Tongue (tissue), 2 donors: ENCODE data around the gene ZNF579. TPM values are rescaled to one million over a fixed set of nuclear protein-coding genes. Genes with fewer than 3 reads are reported as not detected.
"Not testable (repeated sequence)": the region's sequence is repeated elsewhere in the genome, so short reads cannot be mapped to it uniquely, and the experiment has no call there.

ENCODE experiments used
- DNase-seq: peaks from one replicate; pipeline ENCODE4 v3.0.0-alpha.2; 2015
- total RNA-seq: library from RNA; depleted of rRNA; stranded (reverse); fragments of >200 nt; gene quantifications from one replicate; pipeline ENCODE4 v1.2.3, GENCODE V29; 2014

Gene ZNF579
- total RNA-seq, 1 donor from 2014 or later = 4.1 TPM

DNA sequence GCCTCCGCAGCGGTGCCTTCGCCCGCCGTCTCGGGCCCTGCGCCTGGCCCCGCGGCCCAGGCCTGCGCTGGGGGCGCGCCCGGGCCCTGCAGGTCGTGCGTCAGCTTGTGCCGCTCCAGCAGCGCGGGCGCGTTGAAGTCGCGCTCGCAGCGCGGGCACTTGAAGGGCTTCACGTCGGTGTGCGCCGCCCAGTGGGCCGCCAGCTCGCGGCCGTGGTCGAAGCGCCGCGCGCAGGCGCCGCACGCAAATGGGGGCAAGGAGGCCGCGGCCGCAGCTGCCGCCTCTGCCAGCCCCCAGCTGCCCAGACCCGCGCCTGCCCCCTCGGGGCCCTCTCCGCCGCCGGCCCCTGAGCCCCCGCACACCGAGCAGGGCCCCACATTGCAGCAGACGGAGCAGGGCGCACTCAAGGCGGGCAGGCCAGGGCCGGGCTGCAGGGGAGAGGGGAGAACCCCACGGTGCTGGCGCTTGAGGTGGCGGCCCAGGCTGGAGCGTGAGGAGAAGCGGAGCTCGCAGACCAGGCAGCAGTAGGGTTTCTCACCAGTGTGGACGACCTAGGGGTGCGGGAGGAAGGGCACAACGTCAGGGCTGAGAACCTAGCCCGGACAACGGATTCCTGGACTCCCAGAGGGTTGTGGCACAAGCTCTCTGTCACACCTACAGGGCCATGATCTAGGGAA, 12.6 kb upstream of the ZNF579 start:
- no peak for DNase-seq

DNA sequence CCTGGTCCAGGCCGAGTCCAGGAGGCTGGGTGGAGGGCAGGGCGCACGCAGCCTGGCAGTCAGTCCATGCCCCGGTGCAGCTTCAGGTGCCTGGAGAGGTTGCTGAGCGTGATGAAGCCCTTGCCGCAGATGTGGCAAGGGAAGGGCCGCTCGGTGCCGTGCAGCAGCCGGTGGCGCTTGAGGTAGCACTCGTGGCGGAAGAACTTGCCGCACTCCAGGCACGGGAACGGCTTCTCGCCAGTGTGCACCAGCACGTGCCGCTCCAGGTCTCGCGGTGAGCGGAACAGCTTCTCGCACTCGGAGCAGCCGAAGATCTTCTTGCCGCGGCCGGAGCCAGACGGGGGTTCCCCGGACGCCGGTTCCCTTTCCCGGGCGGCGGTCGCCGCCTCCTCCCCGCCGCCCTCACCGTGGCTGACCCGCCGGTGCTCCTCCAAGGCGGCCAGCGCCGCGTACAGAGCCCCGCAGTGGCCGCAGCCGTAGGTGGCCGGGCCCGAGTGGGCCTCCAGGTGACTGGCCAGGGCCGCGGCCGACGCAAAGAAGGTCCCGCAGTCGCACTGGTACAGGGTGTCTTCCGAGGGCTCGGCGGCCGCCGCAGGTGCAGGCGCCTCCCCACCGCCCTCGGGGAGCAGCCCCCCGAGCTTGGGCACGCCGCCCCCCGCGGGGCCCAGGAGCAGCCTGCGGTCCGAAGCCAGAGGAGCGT, 11.9 kb upstream of the ZNF579 start:
- DNase-seq = no peak

DNA sequence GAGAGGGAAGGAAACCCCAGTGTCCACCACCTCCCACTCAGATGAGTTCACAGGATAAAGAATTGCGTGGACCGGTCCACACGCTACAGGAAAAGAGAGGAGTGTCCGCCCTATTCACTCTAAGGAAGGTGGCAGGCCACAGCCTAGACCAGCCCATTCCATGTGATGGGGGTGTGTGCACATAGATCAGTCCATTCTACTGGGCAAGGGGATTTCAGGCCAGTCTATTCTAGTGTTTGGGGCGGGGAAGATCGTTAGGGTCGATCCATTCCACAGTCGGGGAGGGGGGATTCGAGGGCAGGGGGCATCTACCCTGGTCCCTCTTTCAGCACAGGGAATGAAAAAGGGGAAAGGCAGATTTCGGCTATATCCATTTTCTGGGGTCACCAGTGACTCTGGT, 10.9 kb upstream of the ZNF579 start:
- DNase-seq = no peak

DNA sequence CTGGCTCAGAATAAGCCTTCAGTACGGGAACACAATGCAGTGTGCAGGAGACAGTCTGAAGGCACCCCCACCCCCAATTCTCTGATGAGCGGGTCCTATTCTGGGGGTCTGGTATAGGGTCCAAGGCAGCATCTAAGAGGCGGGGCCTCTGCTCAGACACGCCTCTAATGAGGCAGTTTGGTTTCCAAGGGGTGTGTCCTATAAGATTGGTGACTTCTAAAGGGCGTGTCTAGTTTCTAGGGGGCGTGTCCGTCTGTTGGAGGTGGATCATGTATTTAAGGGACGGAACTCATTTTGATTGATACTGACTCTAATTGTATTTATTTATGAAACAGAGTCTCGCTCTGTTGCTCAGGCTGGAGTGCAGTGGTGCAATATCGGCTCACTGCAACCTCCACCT, 10.0 kb upstream of the ZNF579 start:
- DNase-seq = peak; percentile 29

DNA sequence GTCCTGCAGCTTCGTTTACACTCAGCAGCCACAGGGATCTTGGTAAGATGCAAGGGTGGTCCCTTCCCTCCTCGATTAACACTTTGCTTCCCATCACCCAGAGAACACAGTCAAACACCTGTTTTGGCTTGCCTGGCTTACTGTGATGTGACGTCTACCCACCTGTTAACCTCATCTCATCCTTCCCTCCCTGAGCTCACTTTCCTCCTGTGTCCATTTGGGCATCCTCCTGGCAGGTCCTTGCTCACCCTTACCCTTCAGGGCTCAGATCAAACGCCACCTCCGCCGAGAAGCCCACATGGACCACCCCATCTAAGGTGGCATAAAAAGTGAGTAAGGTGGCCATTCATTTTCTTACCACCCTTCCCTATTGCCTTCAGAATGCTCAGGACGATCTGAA, 9.5 kb upstream of the ZNF579 start:
- no peak for DNase-seq

DNA sequence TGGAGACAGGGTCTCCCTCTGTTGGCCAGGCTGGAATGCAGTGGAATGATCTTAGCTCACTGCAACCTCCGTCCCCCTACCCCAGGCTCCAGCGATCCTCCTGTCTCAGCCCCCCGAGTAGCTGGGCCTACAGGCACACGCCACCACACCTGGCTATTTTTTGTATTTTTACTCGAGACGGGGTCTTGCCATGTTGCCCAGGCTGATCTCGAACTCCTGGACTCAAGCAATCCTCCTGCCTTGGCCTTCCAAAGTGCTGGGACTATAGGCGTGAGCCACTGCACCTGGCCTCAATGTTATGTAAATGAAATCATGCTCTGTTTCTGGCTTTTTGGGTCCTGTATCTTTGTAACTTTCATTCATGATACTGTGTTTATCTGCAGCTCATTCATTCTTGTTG, 8.1 kb upstream of the ZNF579 start:
- no peak for DNase-seq

DNA sequence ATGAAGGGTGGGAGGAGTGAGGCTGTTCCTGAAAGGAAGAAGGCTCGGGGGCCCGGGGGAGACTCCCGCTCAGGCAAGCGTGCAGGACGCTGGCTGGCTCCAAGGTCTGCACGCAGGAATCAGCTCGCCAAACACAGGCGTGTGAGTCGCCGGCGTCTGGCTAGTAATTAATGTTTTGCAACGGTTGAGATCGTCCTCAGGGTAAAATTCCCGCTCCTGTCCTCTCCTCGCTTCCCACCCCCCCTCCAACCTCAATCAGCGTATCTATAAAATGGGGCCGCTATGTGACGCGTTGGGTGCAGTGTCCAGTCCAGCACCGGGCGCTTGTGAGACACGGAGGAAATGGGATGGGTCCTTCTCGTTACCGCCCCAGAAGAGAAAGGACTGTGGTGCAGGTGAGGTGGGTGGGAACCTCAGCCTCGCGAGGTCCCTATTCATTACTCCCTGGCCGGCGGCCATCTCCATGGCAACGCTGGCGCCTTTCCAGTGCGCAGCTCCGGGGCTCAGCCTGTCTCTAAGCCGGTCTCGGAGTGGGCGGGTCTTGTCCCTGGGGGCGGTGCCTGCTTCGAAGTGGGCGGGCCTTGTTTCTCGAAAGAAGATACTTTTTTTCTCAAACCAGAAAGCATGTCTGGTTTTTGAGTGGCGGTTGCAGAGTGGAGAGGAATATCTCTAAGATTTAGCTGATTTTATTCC, 6.5 kb upstream of the ZNF579 start:
- peak; percentile 96 for DNase-seq

DNA sequence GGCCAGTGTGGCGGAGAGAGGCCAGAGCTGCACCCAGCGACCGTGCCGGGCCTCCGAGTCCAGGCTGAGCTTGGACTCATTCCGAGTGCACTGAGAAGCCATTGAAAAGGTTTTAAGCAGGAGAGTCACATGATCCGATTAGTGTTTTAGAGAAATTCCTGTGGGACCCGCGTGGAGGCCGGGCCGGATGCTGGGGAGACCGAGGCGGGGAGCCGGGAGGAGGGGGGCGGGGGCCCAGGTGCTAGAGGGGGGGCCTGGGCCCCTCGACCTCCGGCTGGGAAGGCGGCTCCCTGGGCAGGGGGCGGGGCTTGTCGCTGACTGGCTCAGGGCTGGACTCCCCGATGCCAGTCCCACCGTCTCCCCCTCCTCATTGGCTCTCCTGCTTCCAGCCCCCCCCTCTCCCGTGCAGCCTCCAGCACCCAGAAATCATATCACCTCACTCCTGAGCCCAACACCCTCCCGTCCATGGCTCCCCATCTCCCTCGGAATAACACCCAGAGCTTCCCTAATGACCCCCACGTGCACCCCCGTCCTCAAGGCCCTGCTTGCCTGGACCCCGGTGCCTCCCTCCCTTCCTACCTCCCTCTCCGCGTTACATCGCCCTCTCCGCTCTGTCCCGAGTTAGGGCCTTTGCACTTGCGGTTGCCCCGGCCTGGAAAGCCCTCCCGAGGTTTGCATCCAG, 5.2 kb upstream of the ZNF579 start:
- peak; percentile 94 for DNase-seq

DNA sequence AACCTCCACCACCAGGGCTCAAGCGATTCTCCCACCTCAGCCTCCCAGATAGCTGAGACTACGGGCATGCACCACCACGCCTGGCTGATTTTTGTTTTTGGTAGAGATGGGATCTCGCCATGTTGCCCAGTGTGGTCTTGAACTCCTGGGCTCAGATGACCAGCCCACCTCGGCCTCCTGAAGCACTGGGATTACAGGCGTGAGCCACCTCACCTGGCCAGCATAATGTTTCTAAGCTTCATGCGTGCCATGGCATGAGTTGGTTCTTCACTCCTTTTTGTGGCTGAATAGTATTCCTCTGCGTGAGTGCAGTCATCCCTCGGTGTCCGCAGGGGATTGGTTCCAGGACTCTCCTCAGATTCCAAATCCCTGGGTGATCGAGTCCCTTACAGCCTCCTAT, 4.2 kb upstream of the ZNF579 start:
- no peak for DNase-seq

DNA sequence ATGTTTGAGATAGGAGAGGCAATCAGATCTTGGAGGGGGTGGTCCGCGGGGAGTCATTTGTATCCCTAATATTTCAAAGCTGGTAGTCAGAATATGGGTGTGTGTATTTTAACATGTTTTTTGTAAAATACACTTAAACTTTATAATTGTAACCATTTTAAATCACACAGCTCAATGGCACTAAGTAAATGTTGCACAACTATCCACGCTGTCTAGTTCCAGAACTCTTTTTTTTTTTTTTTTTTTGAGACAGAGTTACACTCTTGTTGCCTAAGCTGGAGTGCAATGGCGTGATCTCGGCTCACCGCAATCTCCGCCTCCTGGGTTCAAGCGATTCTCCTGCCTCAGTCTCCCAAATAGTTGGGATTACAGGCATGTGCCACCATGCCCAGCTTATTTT, 3.2 kb upstream of the ZNF579 start:
- not testable (repeated sequence) for DNase-seq

DNA sequence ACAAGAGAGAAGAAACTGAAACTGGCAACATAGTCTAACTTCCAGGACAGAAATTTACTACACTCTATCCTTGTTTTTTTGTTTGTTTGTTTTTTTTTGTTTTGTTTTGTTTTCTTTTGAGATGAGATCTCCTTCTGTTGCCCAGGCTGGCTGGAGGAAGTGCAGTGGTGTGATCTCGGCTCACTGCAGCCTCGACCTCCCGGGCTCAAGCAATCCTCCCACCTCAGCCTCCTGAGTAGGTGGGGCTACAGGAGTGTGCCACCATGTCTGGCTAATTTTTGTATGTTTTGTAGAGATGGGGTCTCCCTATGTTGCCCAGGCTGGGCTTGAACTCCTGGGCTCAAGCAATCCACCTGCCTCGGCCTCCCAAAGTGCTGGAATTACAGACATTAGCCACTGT, 1.6 kb upstream of the ZNF579 start:
- DNase-seq = not testable (repeated sequence)

DNA sequence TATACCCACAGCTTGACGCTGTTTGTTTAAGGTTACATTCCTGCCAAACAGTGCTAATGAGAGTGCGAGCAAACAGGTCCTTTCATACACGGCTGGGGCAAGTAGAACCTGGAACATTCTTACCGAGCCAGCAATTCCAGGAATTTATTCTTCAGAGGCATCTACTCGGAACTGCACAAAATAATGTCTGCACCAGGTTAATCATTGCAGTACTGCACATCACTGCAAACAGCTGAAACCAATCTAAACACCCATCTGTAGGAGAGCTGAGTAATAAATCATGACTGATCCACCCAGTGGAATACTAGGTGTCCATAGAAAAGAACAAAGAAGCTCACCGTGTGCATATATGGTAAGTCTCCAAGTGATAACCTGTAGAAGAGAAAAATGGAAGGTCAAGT, 1.2 kb upstream of the ZNF579 start:
- no peak for DNase-seq

DNA sequence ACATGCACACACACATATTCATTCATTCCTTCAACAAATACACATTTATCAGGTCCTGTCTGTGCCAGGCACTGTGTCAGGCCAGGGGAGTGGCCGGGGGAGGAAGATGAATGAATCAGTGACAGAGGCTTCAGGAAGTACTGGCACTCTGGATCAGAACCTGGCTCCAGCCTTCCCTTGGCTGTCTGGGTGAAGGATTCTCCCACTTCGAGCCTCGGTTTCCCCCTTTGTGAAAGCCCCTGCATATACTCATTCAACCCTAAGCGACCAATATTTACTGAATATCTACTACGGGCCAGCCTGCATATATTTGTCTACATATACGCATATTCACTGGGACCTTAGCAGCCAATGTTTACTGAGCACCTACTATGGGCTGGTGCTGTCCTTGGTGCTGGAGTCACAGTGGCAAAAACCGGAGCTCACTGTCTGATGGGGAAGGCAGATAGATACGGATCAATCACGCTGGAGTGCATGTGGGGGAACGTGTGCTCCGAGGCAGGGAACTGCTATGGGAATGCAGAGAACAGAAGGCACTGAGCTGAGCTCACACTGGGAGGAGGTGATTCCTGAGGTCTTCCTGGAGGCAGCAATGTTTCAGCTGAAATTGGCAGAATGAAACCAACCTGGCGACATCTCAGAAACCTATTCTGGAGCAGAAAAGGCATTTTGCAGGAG, 636 bp upstream of the ZNF579 start:
- peak; percentile 38 for DNase-seq

DNA sequence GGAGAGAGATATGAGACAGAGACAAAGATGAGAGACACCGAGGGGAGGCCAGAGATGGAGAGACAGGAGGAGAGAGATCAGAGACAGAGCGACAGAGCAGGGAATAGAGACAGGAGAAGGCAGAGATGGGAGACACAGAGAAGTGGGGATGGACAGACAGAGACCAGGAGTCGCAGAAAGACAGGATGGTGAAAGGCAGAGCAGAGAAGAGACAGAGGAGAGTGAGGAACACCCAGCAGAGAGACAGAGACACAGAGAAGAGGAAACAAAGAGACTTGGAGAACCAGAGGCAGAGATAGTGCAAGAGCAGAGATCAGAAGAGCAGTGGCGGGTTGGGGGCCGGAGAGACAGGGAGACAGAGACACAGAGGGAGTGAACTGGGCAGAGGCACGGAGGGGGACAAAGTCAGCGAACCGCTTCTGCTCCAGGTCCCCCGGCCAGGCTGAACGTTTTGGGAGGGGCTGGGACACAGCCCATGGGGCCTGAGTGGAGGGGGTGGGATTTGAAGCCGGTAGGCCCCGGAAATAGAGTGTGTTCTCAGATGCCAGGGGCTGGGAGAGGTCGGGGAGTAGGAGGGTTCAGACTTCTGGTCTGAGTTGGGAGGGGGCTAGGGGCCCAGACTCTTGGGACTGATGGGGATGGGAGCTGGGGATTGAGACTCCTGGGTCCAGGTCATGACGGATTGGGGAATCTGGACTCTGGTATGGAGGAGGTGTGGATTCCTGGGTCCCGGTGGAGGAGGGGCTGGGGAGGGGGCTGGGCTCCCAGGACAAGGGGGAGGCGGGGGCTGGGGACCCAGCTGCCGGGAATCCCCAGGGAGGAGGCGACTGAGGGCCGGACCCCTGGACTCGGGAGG, 654 bp downstream of the ZNF579 start:
- peak; percentile 73 for DNase-seq

DNA sequence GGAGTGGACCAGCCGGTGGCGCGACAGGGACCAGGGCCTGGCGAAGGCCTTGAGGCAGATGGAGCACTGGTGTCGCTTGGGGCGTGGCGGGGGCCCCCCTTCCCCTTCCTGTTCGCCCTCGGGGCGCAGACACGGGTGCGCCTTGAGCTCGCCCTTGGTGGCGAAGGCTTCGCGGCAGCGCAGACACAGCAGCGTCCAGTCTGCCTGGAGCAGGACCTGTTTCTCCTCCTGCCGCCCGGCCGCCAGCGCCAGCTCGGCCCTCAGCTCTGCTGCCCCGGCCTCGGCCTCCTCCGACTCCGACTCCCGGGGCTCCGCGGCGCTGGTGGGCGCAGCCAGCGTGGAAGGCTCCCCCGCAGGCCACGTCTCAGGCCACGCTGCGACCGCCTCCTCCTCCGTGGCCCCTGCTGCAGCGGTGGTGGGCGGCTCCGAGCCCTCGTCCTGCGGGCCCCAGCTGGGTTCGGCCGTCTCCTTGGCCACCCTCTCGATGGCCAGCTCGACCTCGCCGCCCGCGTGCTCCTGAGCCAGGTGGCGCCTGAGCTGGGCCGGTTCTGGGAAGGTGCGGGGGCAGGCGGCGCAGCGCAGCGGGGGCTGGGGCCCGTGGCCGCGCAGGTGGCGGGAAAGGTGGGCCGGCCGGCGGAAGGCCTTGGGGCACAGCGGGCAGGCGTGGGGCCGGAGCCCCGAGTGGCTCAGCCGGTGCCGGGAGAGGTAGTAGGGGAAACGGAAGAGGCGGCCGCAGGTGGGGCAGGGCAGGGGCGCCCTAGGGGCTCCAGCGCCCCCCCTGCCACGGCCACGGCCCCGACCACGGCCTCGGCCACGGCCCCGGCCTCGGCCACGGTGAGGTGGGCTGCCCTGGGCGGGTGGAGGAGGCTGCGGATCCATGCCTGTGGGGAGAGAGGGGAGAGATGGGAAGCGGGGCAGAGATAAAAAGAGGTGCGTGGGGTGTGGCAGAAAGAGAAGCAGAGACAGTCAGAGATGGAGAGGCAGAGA, 1.6 kb downstream of the ZNF579 start:
- DNase-seq = no peak

DNA sequence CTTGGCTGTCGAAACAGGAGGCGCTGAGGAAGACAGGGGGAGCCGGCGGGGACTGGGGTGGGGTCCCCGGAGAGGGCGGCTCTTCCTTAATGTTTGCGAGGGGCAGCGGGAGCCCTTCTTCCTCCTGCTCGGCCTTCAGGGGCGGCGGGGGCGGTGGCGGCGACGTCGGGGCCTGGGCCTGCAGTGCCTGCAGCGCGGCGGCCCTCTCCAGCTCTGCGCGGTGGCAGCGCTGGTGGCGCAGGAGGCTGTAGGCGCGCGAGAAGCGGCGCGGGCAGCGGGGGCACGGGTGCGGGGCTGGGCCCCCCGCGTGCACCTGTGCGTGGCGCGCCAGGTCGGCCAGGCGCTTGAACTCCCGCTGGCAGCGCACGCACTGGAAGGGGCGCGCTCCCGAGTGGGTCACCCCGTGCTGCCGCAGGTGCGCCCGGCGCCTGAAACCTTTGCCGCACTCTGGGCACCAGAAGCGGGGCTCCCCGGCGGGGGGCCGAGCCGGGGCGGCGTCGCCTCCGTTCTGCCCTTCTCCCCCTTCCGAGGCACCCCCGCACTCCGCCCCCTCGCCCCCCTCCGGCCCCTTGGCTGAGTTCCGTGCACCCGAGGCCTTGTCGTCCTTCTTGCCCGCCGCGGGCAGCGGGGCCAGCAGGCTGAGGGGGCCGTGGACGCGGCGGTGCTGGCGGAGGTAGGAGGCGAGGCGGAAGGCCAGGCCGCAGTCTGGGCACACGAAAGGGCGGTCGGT, 2.5 kb downstream of the ZNF579 start:
- DNase-seq = no peak

DNA sequence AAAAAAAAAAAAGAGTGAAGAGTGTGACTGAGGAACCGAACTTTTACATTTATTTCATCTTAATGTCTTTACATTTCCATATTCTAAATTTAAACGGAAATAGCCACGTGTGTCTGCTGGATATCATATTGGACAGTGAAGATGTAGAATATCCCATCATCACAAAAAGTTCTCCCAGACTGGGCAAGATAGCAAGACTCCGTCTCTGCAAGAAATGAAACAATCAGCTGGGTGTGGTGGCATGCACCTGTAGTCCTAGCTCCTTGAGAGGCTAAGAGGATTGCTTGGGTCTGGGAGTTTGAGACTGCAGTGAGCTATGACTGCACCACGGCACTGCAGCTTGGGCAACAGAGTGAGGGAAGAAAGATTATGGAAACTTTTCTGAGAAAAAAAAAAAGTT, 3.9 kb downstream of the ZNF579 start:
- DNase-seq = no peak

DNA sequence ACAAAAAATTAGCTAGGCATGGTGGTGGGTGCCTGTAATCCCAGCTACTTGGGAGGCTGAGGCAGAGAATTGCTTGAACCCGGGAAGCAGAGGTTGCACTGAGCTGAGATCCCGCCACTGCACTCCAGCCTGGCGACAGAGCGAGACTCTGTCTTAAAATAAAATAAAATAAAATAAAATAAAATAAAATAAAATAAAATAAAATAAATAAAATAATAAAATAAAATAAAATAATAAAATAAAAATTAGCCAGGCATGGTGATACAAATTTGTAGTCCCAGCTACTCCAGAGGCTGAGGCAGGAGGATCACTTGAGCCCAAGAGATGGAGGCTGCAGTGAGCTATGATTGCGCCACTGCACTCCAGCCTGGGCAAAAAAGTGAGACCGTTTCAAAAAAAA, 6.7 kb downstream of the ZNF579 start:
- DNase-seq = not testable (repeated sequence)

DNA sequence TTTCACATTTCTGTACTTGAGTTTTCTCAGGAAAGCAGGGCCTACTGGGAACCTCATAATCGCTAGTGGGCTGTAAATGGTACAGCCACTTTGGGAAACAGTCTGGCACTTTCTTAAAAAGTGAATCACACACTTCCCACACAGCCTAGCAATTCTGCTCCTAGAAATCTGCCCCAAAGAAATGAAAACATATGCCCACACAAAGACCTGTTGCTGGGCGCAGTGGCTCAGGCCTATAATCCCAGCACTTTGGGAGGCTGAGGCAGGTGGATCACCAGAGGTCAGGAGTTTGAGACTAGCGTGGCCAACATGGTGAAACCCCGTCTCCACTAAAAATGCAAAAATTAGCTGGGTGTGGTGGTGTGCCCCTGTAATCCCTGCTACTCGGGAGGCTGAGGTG, 11.2 kb downstream of the ZNF579 start:
- not testable (repeated sequence) for DNase-seq
